Kidney (tissue), 14 donors: Measurements from ENCODE around the gene NLRP4. TPM values are rescaled to one million over a fixed set of nuclear protein-coding genes. Genes with fewer than 3 reads are reported as not detected.

ENCODE experiments used
- DNase-seq, 5 donors: peaks; one replicate each; pipeline ENCODE4 v3.0.0-alpha.2; 2013 to 2020
- FAIRE-seq: peaks from 2 replicates; lab custom pipeline; 2012; peaks lifted over from hg19 to GRCh38; lab: Jason Lieb, UNC
- H3K27ac ChIP-seq, 2 donors: one replicate each; pipeline ENCODE4 v1.7.0; 2013; ENCODE audit warnings: low read depth in 2 of 2, low read length in 2 of 2, inconsistent platforms in 1 of 2
- H3K27me3 ChIP-seq: one replicate; pipeline ENCODE4 v1.7.1; 2013; ENCODE audit warnings: low read length, inconsistent platforms; ENCODE audit not compliant: control insufficient read depth, insufficient read depth
- H3K36me3 ChIP-seq, 3 donors: one replicate each; pipeline versions ENCODE4 v1.7.0 to v1.7.1; 2013; ENCODE audit warnings: low read length in 3 of 3, control low read depth in 1 of 3, inconsistent platforms in 1 of 3; ENCODE audit not compliant: insufficient read depth in 3 of 3, control insufficient read depth in 2 of 3
- H3K4me1 ChIP-seq, 3 donors: one replicate each; pipeline versions ENCODE4 v1.7.0 to v1.7.1; 2013; ENCODE audit warnings: low read length in 3 of 3, inconsistent platforms in 1 of 3, low read depth in 1 of 3; ENCODE audit not compliant: control insufficient read depth in 2 of 3, insufficient read depth in 2 of 3
- H3K4me3 ChIP-seq, 3 donors: one replicate each; pipeline versions ENCODE4 v1.7.0 to v1.8.1; 2013; ENCODE audit warnings: low read length in 3 of 3, control low read depth in 1 of 3, inconsistent platforms in 1 of 3
- H3K9ac ChIP-seq, 3 donors: one replicate each; pipeline versions ENCODE4 v1.7.0 to v1.7.1; 2013; ENCODE audit warnings: low read length in 3 of 3, control low read depth in 1 of 3, inconsistent platforms in 1 of 3
- H3K9me3 ChIP-seq, 3 donors: one replicate each; pipeline versions ENCODE4 v1.7.0 to v1.7.1; 2013; ENCODE audit warnings: low read length in 3 of 3, control low read depth in 1 of 3, inconsistent platforms in 1 of 3; ENCODE audit not compliant: control insufficient read depth in 2 of 3, insufficient read depth in 1 of 3
- CTCF ChIP-seq: IDR thresholded peaks from 3 replicates; pipeline ENCODE4 v1.5.1; 2012; ENCODE audit warnings: mild to moderate bottlenecking, moderate library complexity, borderline replicate concordance; ENCODE audit not compliant: insufficient read depth; ENCODE audit errors: extremely low read depth
- intact Hi-C: fragments of 100-400 bp; cut with DNase I; formaldehyde crosslinking; loops from one replicate; pipeline ENCODE4 v1.11.1; 2022
- polyA plus RNA-seq: library from polyadenylated mRNA; stranded (reverse); fragments of 350-450 nt; fragmentation: Illumina TruSeq; extraction: RNeasy Lipid Tissue Mini Kit (QIAGEN cat#74804); gene quantifications from one replicate; pipeline ENCODE4 v1.2.3, GENCODE V29; 2014; ENCODE audit warnings: low read depth, low replicate concordance; ENCODE audit not compliant: insufficient read depth
- total RNA-seq: library from RNA; stranded (reverse); fragmentation: NEBNext Ultra II Directional; extraction: Animal tissue kit (Norgen Biotek cat#: 25700); gene quantifications from one replicate; pipeline ENCODE4 v1.2.1, GENCODE V29; 2021
- donor health status: control.
- donor health status: control.
- donor health status: control.
- donor health status: control.
- donor health status: control.
- donor health status: DM: yes; HTN: yes; CAD: no.
- donor health status: Normal renal cell carcinoma (clear cell type).

NLRP4 gene
- total and polyA plus RNA-seq, 2 donors from 2014 or later = 0.06 TPM; not detected in 1

DNA sequence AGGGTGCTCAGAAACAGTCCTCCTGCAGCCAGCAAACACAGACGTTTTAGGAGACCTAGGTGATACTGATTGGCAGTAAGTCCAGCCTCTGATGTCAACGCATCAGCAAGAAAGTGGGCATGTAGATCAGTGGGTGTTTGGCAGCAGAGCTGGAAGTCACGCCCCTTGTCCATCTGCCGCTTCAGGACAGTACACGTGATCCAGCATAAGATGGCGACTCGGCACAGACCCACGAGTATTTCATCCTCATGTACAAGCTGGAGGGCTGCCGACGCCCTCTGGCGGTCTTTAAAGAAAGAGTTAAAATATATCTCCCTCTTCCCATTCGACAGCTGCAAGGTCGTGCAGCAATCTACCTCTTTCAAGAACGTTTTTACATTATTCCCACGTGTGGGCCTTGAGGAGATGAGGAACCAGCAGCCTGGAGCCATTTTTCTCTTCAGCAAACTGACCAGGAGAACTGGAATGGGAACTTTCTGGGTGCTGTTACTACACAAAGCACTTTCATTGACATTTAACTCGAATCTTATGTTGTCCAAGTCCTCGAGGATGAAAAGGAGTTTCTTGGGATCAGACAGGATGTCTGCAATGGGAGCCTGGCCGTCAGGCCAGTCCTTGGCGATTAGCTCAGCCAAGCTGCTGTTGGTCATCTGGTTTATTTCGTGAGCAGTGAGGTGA lies 26.8 kb upstream of the NLRP4 start:
- intact Hi-C loops = no loop called here
- H3K9ac ChIP-seq = no peak overlapping the region
- peak; percentile 50 for TF ChIP-seq CTCF
- H3K27ac ChIP-seq = no peak overlapping the region
- H3K36me3 ChIP-seq = no peaks in the 10 kb centered on the region
- H3K4me3 ChIP-seq = peak overlapping the region in 2 of 3 donors; percentile 23 to 56
- DNase-seq (peak; percentile 29 to 77 (median 41)), FAIRE-seq (no peak)
- H3K4me1 ChIP-seq = peaks cover 0 to 8% (median 0%) of the 10 kb centered on the region in 3 donors
- no peaks in the 10 kb centered on the region for H3K9me3 ChIP-seq
- H3K27me3 ChIP-seq = no peaks in the 10 kb centered on the region

DNA sequence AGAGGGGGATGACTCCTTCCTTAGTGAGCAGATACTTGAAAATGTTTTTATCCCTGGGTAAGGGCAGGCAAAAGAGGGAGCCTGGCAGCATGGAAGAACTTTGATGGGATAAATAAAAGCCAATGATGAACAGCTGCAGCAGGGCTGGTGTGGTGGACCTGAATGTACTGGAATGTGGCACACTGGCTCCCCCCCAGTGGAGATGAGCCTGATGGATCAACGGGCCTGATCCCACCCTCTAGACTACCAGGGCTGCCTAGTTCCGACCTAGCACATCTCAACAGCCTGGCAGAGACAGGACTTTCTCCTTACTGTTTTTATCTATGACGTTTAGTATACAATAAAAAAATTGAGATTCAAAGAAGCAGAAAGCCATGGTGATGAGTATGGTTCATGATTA lies 25.0 kb upstream of the NLRP4 start:
- FAIRE-seq (no peak), DNase-seq (no peak)
- H3K9me3 ChIP-seq = no peaks in the 10 kb centered on the region
- peaks cover 0 to 8% (median 0%) of the 10 kb centered on the region in 3 donors for H3K4me1 ChIP-seq
- H3K9ac ChIP-seq = no peak overlapping the region
- no peaks in the 10 kb centered on the region for H3K27me3 ChIP-seq
- H3K27ac ChIP-seq = no peak overlapping the region
- no peak overlapping the region for H3K4me3 ChIP-seq
- TF ChIP-seq CTCF = no peak
- no peaks in the 10 kb centered on the region for H3K36me3 ChIP-seq
- intact Hi-C loops = no loop called here

DNA sequence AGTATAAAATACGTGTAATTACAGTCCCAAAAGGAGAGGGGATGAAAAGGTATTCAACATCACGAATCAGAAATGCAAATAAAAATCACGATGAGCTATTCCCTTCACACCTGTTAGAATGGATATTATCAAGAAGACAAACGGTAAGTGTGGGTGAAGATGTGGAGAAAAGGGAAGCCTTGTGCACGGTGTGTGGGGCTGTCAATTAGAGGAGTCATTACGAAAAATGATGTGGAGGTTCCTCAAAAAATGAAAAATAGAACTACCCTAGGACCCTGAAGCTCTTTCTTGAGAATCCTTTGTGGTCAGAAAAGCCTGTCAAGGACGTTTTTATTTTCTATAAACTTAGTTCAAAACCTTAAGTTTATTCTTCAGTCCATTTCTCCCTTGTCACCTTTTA lies 23.9 kb upstream of the NLRP4 start:
- no peak for FAIRE-seq
- no peak for TF ChIP-seq CTCF
- Histone ChIP-seq H3K27ac (no peak overlapping the region), H3K4me1 (peaks cover 0 to 8% (median 0%) of the 10 kb centered on the region in 3 donors), H3K9ac (no peak overlapping the region), H3K4me3 (no peak overlapping the region), H3K27me3 (no peaks in the 10 kb centered on the region), H3K36me3 (no peaks in the 10 kb centered on the region), H3K9me3 (no peaks in the 10 kb centered on the region)
- intact Hi-C loops = no loop called here
- no peak for DNase-seq
